DND-41 (cell line): ENCODE measurements around the gene STAT4.

Experiments used
- EZH2 ChIP-seq: IDR thresholded peaks from 3 replicates; pipeline ENCODE4 v1.6.1; 2012; ENCODE audit warnings: borderline replicate concordance, low read depth, mild to moderate bottlenecking, moderate library complexity, low read length, inconsistent platforms; ENCODE audit not compliant: severe bottlenecking
- TF ChIP-seq, protein P1 (sequence below): IDR thresholded peaks from 2 replicates; pipeline ENCODE4 v1.5.1; 2012; ENCODE audit warnings: borderline replicate concordance, low read length, moderate library complexity, mild to moderate bottlenecking; ENCODE audit not compliant: poor library complexity, severe bottlenecking; ENCODE audit errors: extremely low read depth

DNA sequence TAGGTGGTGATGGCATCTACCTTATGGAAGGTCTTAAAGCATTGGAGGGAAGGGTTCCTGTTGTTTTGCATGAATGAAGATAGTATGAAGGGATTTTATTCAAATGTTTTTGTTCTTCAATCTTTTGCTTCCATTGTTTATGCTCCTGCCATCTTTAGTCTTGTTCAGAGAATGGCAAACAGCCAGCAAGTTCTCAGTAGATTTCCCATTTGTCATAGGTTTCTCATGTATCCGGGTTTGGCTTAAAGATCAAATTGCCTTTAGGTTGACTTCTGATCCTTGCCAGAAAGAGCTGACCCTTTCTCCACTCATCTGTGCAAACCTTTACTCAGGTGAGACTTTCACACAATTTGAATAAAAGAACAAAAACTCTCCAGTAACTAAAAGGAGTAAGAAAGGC is 44.2 kb upstream of the STAT4 start:
- TF ChIP-seq, protein P1, sequence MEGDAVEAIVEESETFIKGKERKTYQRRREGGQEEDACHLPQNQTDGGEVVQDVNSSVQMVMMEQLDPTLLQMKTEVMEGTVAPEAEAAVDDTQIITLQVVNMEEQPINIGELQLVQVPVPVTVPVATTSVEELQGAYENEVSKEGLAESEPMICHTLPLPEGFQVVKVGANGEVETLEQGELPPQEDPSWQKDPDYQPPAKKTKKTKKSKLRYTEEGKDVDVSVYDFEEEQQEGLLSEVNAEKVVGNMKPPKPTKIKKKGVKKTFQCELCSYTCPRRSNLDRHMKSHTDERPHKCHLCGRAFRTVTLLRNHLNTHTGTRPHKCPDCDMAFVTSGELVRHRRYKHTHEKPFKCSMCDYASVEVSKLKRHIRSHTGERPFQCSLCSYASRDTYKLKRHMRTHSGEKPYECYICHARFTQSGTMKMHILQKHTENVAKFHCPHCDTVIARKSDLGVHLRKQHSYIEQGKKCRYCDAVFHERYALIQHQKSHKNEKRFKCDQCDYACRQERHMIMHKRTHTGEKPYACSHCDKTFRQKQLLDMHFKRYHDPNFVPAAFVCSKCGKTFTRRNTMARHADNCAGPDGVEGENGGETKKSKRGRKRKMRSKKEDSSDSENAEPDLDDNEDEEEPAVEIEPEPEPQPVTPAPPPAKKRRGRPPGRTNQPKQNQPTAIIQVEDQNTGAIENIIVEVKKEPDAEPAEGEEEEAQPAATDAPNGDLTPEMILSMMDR: no peak
- TF ChIP-seq EZH2: no peak
